NCI-H1436 (cell line): Measurements from ENCODE around the gene GSG1L.

ENCODE experiments used
- DNase-seq: peaks from one replicate; lab custom pipeline; 2025; lab: John Stamatoyannopoulos, UW

Gene GSG1L

GRCh38 chr16:28091656-28092055, 28.1 kb upstream of the GSG1L start:
- no peak for DNase-seq

GRCh38 chr16:28090646-28091377, 27.3 kb upstream of the GSG1L start:
- DNase-seq = no peak

- DNase-seq = no peak
These were observed 26.5 kb upstream of the GSG1L start for GRCh38 chr16:28089992-28090365.

- no peak for DNase-seq
These were observed 25.9 kb upstream of the GSG1L start for GRCh38 chr16:28089205-28089991.

GRCh38 chr16:28087675-28088300, 24.3 kb upstream of the GSG1L start:
- DNase-seq = no peak

- no peak for DNase-seq
These were observed 23.7 kb upstream of the GSG1L start for GRCh38 chr16:28087140-28087660.

GRCh38 chr16:28086186-28087139, 22.9 kb upstream of the GSG1L start:
- no peak for DNase-seq

- DNase-seq = no peak
These were observed 22.1 kb upstream of the GSG1L start for GRCh38 chr16:28085389-28086171.

GRCh38 chr16:28084209-28084608, 20.7 kb upstream of the GSG1L start:
- DNase-seq = no peak

GRCh38 chr16:28082624-28083023, 19.1 kb upstream of the GSG1L start:
- DNase-seq = no peak

GRCh38 chr16:28081391-28081968, 18.0 kb upstream of the GSG1L start:
- no peak for DNase-seq

GRCh38 chr16:28078261-28078660, 14.7 kb upstream of the GSG1L start:
- DNase-seq = no peak

GRCh38 chr16:28073836-28074235, 10.3 kb upstream of the GSG1L start:
- DNase-seq = no peak

GRCh38 chr16:28072087-28072486, 8.6 kb upstream of the GSG1L start:
- DNase-seq = no peak

- DNase-seq = no peak
These were observed 6.7 kb upstream of the GSG1L start for GRCh38 chr16:28069971-28070794.

- no peak for DNase-seq
These were observed 5.5 kb upstream of the GSG1L start for GRCh38 chr16:28068976-28069375.

GRCh38 chr16:28067604-28068379, 4.3 kb upstream of the GSG1L start:
- no peak for DNase-seq

GRCh38 chr16:28064706-28065249, 1.3 kb upstream of the GSG1L start:
- DNase-seq = no peak

GRCh38 chr16:28064150-28064549, 636 bp upstream of the GSG1L start:
- no peak for DNase-seq
